Tibial nerve (tissue), 4 donors: ENCODE measurements around the gene ALLC.

Experiments
- CTCF ChIP-seq, 5 experiments: fragments of 200-600 bp in 3 of 5; fragments of 450-650 bp in 2 of 5; sonication (generic) in 3 of 5; IDR thresholded peaks; one replicate each; pipeline ENCODE4 v1.5.1; 2016 to 2019; ENCODE audit warnings: antibody characterized with exemption in 5 of 5, mild to moderate bottlenecking in 3 of 5, moderate library complexity in 2 of 5
- EP300 ChIP-seq, 2 donors: sonication (generic); formaldehyde crosslinking; IDR thresholded peaks; one replicate each; pipeline ENCODE4 v1.6.1; 2017; ENCODE audit warnings: antibody characterized with exemption in 2 of 2, mild to moderate bottlenecking in 1 of 2
- POLR2A ChIP-seq, 2 donors: fragments of 450-650 bp; IDR thresholded peaks; one replicate each; pipeline ENCODE4 v1.6.1; 2017; ENCODE audit warnings: antibody characterized with exemption in 2 of 2, mild to moderate bottlenecking in 2 of 2, moderate library complexity in 2 of 2

- TF ChIP-seq POLR2A (IDR thresholded peaks at IDR 0.05) = no peak
- TF ChIP-seq CTCF (IDR thresholded peaks at IDR 0.05) = no peak
- no peak for TF ChIP-seq EP300 (IDR thresholded peaks at IDR 0.05)
Observed at GRCh38 chr2:3610415-3610814, 47.6 kb upstream of the ALLC start.
